Measurements from ENCODE around the gene RFTN2.
A peak's percentile ranks its signal among the peaks of the same experiment; 100 is the strongest.
"Not testable (repeated sequence)": the region's sequence is repeated elsewhere in the genome, so short reads cannot be mapped to it uniquely, and the experiment has no call there.

The RFTN2 gene

DNA sequence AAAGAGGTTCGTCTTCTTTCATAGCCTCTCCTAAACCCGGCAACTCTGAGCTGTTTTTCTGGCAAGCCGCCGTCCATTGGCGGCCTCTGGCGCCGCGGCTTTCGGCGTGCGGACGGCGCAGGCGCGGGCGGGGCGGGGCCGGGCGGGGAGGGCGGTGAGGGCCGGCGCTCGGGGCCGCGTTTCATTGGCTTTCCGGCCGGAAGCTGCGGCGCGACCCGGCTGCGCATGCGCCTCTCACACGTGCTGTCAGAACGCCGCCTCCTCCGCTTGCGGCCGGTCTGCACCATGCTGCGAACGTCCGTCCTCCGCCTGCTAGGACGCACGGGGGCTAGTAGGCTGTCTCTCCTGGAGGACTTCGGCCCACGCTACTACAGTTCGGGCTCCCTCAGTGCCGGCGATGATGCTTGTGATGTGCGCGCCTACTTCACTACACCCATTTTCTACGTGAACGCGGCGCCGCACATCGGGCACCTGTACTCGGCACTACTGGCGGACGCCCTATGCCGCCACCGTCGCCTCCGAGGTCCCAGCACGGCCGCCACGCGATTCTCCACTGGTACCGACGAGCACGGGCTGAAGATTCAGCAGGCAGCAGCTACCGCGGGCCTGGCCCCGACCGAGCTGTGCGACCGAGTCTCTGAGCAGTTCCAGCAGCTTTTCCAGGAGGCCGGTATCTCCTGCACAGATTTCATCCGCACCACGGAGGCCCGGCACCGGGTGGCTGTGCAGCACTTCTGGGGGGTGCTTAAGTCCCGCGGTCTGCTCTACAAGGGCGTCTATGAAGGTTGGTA lies 29.9 kb upstream of the RFTN2 start, which contains the start of gene MARS2:
TSS of gene MARS2 (plus strand) at position 249 of the 791 bp plus-strand sequence. CDS start at position 286, 37 bp downstream.
- no CpG with 5 or more reads among the region's 86 CpGs for WGBS (ENCODE audit: insufficient coverage, insufficient read length)

DNA sequence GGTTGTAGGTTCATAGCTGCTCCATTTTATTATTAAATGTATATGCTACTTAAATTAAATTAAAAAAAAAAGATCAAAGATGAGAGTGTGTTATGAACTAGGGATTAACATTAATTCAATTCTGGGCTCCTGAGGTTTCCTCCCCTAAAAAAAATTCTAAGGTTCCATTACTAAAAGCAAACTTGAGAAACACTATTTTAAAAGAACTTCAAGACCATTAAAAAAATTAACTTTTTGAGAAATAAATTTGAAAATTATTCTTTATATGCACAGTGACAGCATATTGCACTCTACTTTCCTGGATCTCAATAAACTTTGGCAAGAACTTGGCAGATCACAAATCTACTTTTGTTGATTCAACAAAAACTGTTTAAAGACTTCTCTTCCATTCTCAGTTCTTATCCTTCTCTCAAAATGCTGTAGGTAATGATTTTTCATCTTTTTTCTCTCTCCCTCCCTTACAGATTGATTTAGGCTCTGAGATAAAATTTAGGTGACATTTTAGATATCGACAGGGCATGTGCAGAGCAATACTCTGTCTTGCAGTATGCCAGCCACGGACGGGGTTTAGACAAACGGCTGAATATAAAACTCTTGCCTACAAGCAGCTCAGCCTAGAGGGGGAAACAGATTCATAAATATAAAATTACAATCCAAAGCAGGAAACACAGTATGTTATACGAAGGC lies 29.2 kb upstream of the RFTN2 start:
- no CpG with 5 or more reads among the region's 5 CpGs for WGBS (ENCODE audit: insufficient coverage, insufficient read length)
- DNase-seq (ENCODE audit: low read depth, low spot score), result no peak
- H3K27ac ChIP-seq (ENCODE audit: low read length), result no peak overlapping the region

More for the DNA sequence above, 29.9 kb upstream of the RFTN2 start, which contains the start of gene MARS2:
- Histone ChIP-seq H3K9me3 (ENCODE audit: control insufficient read depth, insufficient read depth, low read length) (no peaks in the 10 kb centered on the region), H3K36me3 (ENCODE audit: control insufficient read depth, insufficient read depth, low read length) (no peaks in the 10 kb centered on the region; the same call in 1 of the 2 replicates), H3K4me3 (ENCODE audit: low read length) (peak within 1 kb of the TSS; percentile 61), H3K27ac (ENCODE audit: low read length) (no peak within 1 kb of the TSS), H3K27me3 (ENCODE audit: control insufficient read depth, insufficient read depth, low read length) (no peaks in the 10 kb centered on the region), H3K4me1 (ENCODE audit: control insufficient read depth, insufficient read depth, low read length) (no peaks in the 10 kb centered on the region)
- DNase-seq (ENCODE audit: low read depth, low spot score), result peak; percentile 77

DNA sequence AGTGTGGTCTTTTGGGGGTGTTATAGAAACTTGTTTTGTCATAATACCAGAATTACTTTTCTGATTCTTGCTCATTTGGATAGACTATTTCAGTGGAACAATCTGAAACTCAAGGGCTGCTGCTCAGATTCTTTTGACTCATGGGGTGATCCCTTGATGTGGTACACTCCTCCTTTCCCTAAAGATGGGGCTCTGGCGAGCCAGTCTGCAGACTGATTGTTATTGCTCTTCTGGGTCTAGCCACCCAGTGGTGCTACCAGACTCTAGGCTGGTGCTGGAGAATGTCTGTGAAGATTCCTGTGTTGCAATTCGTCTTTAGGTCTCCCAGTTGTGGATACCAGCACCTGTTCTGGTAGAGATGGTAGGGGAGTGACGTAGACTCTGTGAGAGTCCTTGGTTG lies 25.6 kb upstream of the RFTN2 start:
- DNase-seq (ENCODE audit: low read depth, low spot score), result no peak
- H3K4me3 ChIP-seq (ENCODE audit: low read length), result no peak overlapping the region
- H3K4me1 ChIP-seq (ENCODE audit: control insufficient read depth, insufficient read depth, low read length), result no peaks in the 10 kb centered on the region; the same call in 1 of the 2 replicates
- H3K27ac ChIP-seq (ENCODE audit: low read length), result no peak overlapping the region
- H3K27me3 ChIP-seq (ENCODE audit: control insufficient read depth, insufficient read depth, low read length), result no peaks in the 10 kb centered on the region
- no CpG with 5 or more reads among the region's 3 CpGs for WGBS (ENCODE audit: insufficient coverage, insufficient read length)
- H3K9me3 ChIP-seq (ENCODE audit: control insufficient read depth, insufficient read depth, low read length), result no peaks in the 10 kb centered on the region
- no peaks in the 10 kb centered on the region for H3K36me3 ChIP-seq (ENCODE audit: control insufficient read depth, insufficient read depth, low read length)

More for the DNA sequence above, 29.2 kb upstream of the RFTN2 start:
- Histone ChIP-seq H3K9me3 (ENCODE audit: control insufficient read depth, insufficient read depth, low read length) (no peaks in the 10 kb centered on the region), H3K4me1 (ENCODE audit: control insufficient read depth, insufficient read depth, low read length) (no peaks in the 10 kb centered on the region; the same call in 1 of the 2 replicates), H3K27me3 (ENCODE audit: control insufficient read depth, insufficient read depth, low read length) (no peaks in the 10 kb centered on the region), H3K36me3 (ENCODE audit: control insufficient read depth, insufficient read depth, low read length) (no peaks in the 10 kb centered on the region; the same call in 1 of the 2 replicates), H3K4me3 (ENCODE audit: low read length) (peak overlapping the region; percentile 36; the same call in 1 of the 2 replicates)

DNA sequence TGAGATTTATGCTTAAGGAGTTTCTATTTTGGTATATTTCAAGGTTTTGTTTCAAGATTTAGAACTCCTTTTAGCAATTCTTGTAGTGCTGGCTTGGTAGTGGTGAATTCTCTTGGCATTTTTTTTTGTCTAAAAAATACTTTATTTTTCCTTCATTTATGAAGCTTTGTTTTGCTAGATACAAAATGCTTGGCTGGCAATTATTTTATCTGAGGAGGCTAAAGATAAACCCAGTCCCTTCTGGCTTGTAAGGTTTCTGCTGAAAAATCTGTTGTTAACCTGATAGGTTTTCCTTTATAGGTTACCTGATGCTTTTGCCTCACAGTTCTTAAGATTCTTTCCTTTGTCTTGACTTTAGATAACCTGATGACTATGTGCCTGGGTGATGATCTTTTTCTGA lies 24.3 kb upstream of the RFTN2 start:
- not testable (repeated sequence) for H3K4me1 ChIP-seq (ENCODE audit: control insufficient read depth, insufficient read depth, low read length); H3K27me3 ChIP-seq (ENCODE audit: control insufficient read depth, insufficient read depth, low read length); H3K9me3 ChIP-seq (ENCODE audit: control insufficient read depth, insufficient read depth, low read length); H3K27ac ChIP-seq (ENCODE audit: low read length); H3K4me3 ChIP-seq (ENCODE audit: low read length); H3K36me3 ChIP-seq (ENCODE audit: control insufficient read depth, insufficient read depth, low read length); DNase-seq (ENCODE audit: low read depth, low spot score)

DNA sequence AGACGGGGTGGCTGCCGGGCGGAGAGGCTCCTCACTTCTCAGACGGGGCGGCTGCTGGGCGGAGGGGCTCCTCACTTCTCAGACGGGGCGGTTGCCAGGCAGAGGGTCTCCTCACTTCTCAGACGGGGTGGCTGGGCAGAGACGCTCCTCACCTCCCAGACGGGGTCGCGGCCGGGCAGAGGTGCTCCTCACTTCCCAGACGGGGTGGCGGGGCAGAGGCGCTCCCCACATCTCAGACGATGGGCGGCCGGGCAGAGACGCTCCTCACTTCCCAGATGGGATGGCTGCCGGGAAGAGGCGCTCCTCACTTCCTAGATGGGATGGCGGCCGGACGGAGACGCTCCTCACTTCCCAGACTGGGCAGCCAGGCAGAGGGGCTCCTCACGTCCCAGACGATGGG lies 21.2 kb upstream of the RFTN2 start:
- H3K9me3 ChIP-seq (ENCODE audit: control insufficient read depth, insufficient read depth, low read length); H3K4me1 ChIP-seq (ENCODE audit: control insufficient read depth, insufficient read depth, low read length); DNase-seq (ENCODE audit: low read depth, low spot score); H3K27ac ChIP-seq (ENCODE audit: low read length); H3K27me3 ChIP-seq (ENCODE audit: control insufficient read depth, insufficient read depth, low read length); H3K4me3 ChIP-seq (ENCODE audit: low read length); H3K36me3 ChIP-seq (ENCODE audit: control insufficient read depth, insufficient read depth, low read length): not testable (repeated sequence)
- no CpG with 5 or more reads among the region's 29 CpGs for WGBS (ENCODE audit: insufficient coverage, insufficient read length)

DNA sequence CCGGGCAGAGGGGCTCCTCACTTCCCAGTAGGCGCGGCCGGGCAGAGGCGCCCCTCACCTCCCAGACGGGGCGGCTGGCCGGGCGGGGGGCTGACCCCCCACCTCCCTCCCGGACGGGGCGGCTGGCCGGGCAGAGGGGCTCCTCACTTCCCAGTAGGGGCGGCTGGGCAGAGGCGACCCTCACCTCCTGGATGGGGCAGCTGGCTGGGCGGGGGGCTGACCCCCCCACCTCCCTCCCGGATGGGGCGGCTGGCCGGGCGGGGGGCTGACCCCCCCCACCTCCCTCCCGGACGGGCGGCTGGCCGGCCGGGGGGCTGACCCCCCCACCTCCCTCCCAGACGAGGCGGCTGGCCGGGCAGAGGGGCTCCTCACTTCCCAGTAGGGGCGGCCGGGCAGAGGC lies 20.6 kb upstream of the RFTN2 start:
- H3K27me3 ChIP-seq (ENCODE audit: control insufficient read depth, insufficient read depth, low read length); H3K27ac ChIP-seq (ENCODE audit: low read length); H3K36me3 ChIP-seq (ENCODE audit: control insufficient read depth, insufficient read depth, low read length); H3K4me1 ChIP-seq (ENCODE audit: control insufficient read depth, insufficient read depth, low read length); H3K9me3 ChIP-seq (ENCODE audit: control insufficient read depth, insufficient read depth, low read length); H3K4me3 ChIP-seq (ENCODE audit: low read length); DNase-seq (ENCODE audit: low read depth, low spot score): not testable (repeated sequence)
- WGBS (ENCODE audit: insufficient coverage, insufficient read length), result no CpG with 5 or more reads among the region's 30 CpGs

DNA sequence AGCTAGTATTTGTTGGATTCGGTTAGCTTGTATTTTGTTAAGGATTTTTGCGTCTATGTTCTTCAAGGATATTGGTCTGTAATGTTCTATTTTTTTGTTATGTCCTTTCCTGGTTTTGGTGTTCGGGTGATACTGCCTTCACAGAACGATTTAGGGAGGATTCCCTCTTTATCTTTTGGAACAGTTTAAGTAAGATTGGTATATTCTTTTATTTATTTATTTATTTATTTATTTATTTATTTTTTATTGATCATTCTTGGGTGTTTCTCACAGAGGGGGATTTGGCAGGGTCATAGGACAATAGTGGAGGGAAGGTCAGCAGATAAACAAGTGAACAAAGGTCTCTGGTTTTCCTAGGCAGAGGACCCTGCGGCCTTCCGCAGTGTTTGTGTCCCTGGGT lies 19.8 kb upstream of the RFTN2 start:
- no CpG with 5 or more reads among the region's 6 CpGs for WGBS (ENCODE audit: insufficient coverage, insufficient read length)
- not testable (repeated sequence) for H3K4me3 ChIP-seq (ENCODE audit: low read length); H3K36me3 ChIP-seq (ENCODE audit: control insufficient read depth, insufficient read depth, low read length); H3K9me3 ChIP-seq (ENCODE audit: control insufficient read depth, insufficient read depth, low read length); H3K4me1 ChIP-seq (ENCODE audit: control insufficient read depth, insufficient read depth, low read length); H3K27me3 ChIP-seq (ENCODE audit: control insufficient read depth, insufficient read depth, low read length); H3K27ac ChIP-seq (ENCODE audit: low read length); DNase-seq (ENCODE audit: low read depth, low spot score)

DNA sequence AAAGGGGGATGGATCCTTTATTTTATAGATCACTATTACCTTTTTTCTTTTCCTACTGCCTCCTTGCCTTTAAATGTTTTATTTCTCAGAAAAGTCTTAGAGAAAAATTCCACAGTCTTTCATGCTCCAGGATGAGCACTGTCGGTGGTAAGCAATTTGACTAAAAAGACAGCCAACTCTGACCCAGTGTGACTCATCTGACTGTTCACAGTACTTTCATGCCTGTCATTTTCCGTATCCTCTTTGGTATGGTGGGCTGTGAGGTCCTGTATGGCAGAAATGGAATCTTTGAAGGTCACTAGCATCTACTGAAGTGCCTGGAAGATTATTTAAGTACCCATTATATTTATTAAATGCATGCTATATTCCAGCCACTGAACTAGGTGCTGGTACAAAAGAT lies 2.1 kb upstream of the RFTN2 start:
- Histone ChIP-seq H3K4me1 (ENCODE audit: control insufficient read depth, insufficient read depth, low read length) (peaks cover 3% of the 10 kb centered on the region; the same call in 1 of the 2 replicates), H3K36me3 (ENCODE audit: control insufficient read depth, insufficient read depth, low read length) (no peaks in the 10 kb centered on the region), H3K27ac (ENCODE audit: low read length) (no peak overlapping the region), H3K9me3 (ENCODE audit: control insufficient read depth, insufficient read depth, low read length) (no peaks in the 10 kb centered on the region), H3K4me3 (ENCODE audit: low read length) (no peak overlapping the region), H3K27me3 (ENCODE audit: control insufficient read depth, insufficient read depth, low read length) (no peaks in the 10 kb centered on the region)
- WGBS (ENCODE audit: insufficient coverage, insufficient read length), result no CpG with 5 or more reads among the region's 2 CpGs
- DNase-seq (ENCODE audit: low read depth, low spot score), result no peak

DNA sequence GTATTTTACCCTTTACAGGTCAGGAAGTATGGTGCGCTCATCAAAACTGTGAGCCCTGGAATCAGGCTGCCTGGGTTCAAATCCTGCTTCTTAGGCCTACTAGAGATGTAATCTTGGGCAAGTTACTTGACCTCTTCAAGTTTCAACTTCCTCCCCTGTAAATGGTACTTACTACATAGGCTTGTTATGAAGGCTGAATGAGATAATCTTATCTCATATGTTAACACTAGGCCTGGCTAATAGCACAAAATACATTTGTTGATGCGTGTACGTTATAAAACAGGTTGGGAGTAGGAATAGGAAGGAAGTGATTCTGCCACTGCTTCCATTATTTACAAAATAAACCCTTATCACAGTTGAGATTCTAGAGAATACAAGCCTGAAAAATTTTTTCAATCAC lies 1.7 kb upstream of the RFTN2 start:
- Histone ChIP-seq H3K4me1 (ENCODE audit: control insufficient read depth, insufficient read depth, low read length) (peaks cover 3% of the 10 kb centered on the region; the same call in 1 of the 2 replicates), H3K27ac (ENCODE audit: low read length) (no peak overlapping the region), H3K27me3 (ENCODE audit: control insufficient read depth, insufficient read depth, low read length) (no peaks in the 10 kb centered on the region), H3K36me3 (ENCODE audit: control insufficient read depth, insufficient read depth, low read length) (no peaks in the 10 kb centered on the region), H3K9me3 (ENCODE audit: control insufficient read depth, insufficient read depth, low read length) (no peaks in the 10 kb centered on the region), H3K4me3 (ENCODE audit: low read length) (no peak overlapping the region)
- WGBS (ENCODE audit: insufficient coverage, insufficient read length), result no CpG with 5 or more reads among the region's 3 CpGs
- no peak for DNase-seq (ENCODE audit: low read depth, low spot score)

DNA sequence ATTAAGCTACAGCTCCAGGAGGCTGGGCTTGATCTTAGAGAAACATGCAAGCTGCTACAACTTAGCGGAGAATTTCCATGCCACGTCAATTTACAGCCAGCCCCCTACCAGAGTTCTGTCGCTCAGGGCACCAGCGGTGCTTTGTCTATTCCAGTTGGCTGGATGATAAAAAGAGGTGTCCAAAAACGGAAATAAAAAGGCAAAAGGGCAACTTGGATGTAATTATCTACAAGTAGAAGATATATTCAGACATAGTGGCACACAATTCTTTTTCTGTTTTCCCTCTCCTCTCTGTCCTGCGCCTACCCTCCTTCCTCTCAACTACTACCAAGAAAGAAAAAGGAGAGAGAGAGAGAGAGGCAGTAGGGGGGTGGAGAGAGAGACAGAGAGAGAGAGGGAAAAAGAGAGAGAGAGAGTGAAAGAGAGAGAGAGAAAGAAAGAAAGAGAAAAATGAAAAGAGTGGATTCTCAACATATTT lies 363 bp upstream of the RFTN2 start:
- DNase-seq (ENCODE audit: low read depth, low spot score), result no peak
- Histone ChIP-seq H3K4me3 (ENCODE audit: low read length) (no peak overlapping the region), H3K27ac (ENCODE audit: low read length) (no peak overlapping the region), H3K27me3 (ENCODE audit: control insufficient read depth, insufficient read depth, low read length) (no peaks in the 10 kb centered on the region), H3K9me3 (ENCODE audit: control insufficient read depth, insufficient read depth, low read length) (no peaks in the 10 kb centered on the region), H3K36me3 (ENCODE audit: control insufficient read depth, insufficient read depth, low read length) (no peaks in the 10 kb centered on the region), H3K4me1 (ENCODE audit: control insufficient read depth, insufficient read depth, low read length) (peaks cover 3% of the 10 kb centered on the region; the same call in 1 of the 2 replicates)
- no CpG with 5 or more reads among the region's 6 CpGs for WGBS (ENCODE audit: insufficient coverage, insufficient read length)

All from iPS DF 6.9 (cell line).